Measurements from ENCODE around the gene GABBR2. TPM values are rescaled to one million over a fixed set of nuclear protein-coding genes. Genes with fewer than 3 reads are reported as not detected.

GABBR2 gene
- total RNA-seq, 4 donors from 2014 or later, result not detected

DNA sequence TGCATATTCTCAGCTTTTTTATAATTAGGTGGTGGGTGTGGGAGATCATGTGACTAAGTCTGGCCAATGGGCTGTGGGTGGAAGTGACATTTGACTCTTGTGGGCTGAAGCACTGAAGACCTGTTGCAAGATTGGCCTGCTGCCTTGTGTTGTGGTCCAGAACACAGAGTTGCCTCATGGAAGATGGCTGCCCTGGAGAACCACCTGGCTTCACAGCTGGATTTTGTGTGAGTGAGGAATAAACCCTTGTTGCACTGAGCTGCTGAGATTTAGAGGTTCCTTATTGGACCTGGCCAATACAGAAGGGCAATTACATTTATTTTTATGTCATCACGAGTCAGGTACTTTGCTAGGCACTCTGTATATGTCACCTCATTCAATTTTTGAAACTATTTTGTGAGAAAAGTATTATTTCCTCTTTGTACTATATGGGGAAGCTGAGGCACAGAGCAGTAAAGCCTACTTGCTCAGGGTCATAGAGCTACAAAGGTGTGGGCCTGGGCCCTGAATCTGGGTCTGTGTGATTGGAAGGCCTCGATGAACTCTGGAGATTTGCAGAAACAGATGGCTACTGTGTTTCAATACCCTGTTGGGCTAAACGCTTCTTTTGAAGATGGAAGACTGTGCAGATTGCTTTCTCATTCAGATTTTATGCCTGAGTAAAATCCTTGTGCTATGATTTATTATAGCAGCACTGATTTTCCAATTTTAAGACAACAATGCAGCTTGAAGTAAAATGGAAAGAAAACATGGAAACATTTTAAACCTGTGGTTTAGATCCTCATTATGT, 382.1 kb downstream of the GABBR2 start:
- ATAC-seq (ENCODE audit: low FRiP score), result no peak
- TF ChIP-seq, protein P1, sequence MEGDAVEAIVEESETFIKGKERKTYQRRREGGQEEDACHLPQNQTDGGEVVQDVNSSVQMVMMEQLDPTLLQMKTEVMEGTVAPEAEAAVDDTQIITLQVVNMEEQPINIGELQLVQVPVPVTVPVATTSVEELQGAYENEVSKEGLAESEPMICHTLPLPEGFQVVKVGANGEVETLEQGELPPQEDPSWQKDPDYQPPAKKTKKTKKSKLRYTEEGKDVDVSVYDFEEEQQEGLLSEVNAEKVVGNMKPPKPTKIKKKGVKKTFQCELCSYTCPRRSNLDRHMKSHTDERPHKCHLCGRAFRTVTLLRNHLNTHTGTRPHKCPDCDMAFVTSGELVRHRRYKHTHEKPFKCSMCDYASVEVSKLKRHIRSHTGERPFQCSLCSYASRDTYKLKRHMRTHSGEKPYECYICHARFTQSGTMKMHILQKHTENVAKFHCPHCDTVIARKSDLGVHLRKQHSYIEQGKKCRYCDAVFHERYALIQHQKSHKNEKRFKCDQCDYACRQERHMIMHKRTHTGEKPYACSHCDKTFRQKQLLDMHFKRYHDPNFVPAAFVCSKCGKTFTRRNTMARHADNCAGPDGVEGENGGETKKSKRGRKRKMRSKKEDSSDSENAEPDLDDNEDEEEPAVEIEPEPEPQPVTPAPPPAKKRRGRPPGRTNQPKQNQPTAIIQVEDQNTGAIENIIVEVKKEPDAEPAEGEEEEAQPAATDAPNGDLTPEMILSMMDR (IDR thresholded peaks at IDR 0.05), result no peak
- no peak for DNase-seq (ENCODE audit: low spot score)

DNA sequence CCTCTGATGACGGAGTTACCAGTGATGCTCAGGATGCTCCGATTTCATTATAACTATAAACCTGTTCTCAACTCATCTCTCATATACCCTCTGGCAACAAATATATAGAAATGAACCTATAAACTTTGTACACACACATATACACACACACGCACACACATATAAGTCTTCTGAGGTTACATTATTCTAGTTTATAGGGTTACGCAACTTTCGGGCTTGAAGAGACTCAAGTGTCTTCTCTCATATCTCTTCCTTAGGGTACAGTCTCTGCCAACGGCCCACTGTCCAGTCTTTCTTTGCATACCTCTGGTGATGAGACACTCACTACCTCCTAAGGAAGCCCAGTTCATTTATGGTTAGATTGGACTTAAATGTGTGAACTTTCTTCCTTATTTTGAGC, 383.9 kb downstream of the GABBR2 start:
- no peak for DNase-seq (ENCODE audit: low spot score)
- ATAC-seq (ENCODE audit: low FRiP score), result no peak
- TF ChIP-seq, protein P1 (IDR thresholded peaks at IDR 0.05), result no peak

DNA sequence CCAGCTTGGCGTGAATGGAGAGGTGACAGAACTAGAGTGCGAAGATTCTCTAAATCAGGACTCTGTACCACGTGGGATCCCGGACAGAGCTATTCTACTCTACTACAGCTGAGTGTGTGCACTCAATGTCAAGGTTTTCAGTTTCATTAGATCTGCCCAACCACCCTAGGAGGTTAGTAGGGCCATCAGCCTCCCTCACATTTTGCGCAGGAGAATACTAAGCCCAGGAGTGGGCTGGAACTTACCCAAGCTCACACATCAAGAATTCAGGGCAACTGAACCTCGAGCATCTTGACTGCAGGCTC, 385.0 kb downstream of the GABBR2 start:
- TF ChIP-seq, protein P1 (IDR thresholded peaks at IDR 0.05), result no peak
- DNase-seq (ENCODE audit: low spot score), result no peak
- ATAC-seq (ENCODE audit: low FRiP score), result no peak

DNA sequence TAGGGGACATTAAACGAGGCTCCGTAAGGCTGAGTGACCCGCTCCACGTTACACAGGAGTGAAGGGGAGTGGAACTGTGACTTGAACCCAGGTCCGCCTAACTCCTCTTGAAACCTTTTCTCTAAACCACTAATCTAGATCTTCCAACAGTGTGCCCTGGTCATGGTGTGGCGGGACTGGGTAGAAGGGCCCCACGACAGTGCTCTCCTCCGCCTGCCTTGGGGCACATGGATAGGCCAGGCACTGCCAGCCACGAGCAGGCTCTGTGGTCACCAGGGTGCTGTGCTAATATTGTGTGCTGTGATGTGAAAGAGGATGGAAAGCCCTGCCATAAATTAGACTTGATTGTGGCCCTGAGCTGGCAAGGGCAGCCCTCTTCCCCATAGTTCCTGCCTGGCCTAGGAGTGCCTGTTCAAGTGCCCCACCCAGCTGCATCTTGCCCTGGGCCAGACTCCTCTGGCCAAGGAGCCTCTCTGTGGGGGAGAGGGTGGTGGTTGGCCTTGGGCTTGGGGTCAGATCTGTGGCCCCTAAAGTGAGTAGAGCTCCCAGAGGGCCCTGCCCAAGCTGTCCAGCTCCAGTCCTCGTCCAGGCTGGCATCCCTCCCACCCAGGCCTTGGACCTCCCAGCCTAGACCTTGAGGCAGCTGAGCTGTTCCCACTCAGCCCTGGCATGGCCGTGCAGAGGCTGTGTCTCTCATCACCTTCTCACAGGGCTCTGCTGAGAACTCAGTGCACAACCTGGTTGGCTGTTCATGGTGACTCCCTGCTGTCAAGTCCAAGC, 385.5 kb downstream of the GABBR2 start:
- DNase-seq (ENCODE audit: low spot score), result no peak
- TF ChIP-seq, protein P1 (IDR thresholded peaks at IDR 0.05), result no peak
- ATAC-seq (ENCODE audit: low FRiP score), result no peak

DNA sequence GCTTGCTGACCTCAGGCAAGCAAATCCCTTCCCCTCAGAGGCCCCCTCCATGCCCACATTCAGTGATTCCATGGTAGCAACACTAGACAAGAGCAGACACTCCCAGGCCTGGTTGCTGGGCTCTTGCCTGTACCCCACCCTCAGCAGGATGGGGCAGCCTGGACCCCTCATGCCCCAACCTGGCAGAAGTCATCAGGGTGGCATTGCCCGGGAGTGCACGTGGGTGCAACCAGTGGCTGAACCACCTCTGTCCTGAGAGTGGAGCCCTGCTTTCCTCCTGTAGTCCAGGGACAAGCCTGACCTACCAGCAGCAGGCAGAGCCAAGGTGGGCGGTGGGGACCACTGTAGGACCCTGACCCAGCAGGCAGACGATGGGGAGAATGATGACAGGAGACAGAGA, 387.5 kb downstream of the GABBR2 start:
- TF ChIP-seq, protein P1 (IDR thresholded peaks at IDR 0.05), result no peak
- DNase-seq (ENCODE audit: low spot score) (no peak), ATAC-seq (ENCODE audit: low FRiP score) (no peak)

DNA sequence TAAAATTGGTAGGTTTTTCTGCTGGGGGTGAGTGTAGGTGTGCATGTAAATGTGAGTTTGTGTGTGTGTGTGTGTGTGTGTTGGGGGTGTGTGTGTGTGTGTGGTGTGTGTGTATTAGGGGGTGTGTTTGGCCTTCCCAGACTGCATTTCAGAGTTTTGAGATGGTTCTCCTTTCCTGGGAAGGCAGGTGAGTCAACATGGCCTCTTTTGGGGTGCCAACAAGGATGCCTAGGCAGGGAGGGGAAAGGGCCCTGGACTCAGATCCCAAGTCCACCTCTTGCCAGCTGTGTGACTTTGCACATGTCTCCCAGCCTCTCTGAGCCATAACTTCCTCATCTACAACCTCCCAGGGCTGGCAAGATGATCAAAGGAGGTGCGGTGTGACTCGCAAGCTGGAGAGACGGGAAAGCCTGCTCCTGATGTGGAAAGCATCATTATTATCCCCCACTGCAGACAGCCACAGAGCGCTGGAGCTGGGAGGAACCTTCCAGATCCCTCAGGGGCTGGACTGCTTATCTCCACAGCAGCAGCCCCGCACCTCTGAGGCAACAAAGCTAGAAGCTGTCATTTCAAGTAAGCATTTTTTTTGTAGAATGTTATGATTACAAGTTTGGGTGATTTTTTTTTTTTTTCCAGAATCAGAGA, 389.8 kb downstream of the GABBR2 start:
- TF ChIP-seq, protein P1 (IDR thresholded peaks at IDR 0.05), result no peak
- no peak for ATAC-seq (ENCODE audit: low FRiP score)
- DNase-seq (ENCODE audit: low spot score), result no peak

Data from omental fat pad (tissue), 4 donors.